Measurements from ENCODE around the gene PFN2. TPM values are rescaled to one million over a fixed set of nuclear protein-coding genes. Genes with fewer than 3 reads are reported as not detected.

Gene PFN2
- total RNA-seq, 1 donor from 2014 or later, result 19.3 TPM

- TF ChIP-seq, protein P1, sequence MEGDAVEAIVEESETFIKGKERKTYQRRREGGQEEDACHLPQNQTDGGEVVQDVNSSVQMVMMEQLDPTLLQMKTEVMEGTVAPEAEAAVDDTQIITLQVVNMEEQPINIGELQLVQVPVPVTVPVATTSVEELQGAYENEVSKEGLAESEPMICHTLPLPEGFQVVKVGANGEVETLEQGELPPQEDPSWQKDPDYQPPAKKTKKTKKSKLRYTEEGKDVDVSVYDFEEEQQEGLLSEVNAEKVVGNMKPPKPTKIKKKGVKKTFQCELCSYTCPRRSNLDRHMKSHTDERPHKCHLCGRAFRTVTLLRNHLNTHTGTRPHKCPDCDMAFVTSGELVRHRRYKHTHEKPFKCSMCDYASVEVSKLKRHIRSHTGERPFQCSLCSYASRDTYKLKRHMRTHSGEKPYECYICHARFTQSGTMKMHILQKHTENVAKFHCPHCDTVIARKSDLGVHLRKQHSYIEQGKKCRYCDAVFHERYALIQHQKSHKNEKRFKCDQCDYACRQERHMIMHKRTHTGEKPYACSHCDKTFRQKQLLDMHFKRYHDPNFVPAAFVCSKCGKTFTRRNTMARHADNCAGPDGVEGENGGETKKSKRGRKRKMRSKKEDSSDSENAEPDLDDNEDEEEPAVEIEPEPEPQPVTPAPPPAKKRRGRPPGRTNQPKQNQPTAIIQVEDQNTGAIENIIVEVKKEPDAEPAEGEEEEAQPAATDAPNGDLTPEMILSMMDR (IDR thresholded peaks at IDR 0.05), result peak; percentile 46 to 73 (median 58)
- no peaks in the 10 kb centered on the region for H3K9me3 ChIP-seq
- intact Hi-C loops (cut with DNase I), result loop anchor here (2.0 to 5.0 kb wide), 3 partner anchors 85 to 580 kb away; partner anchors contain the start of genes EIF2A and SERP1
- H3K27ac ChIP-seq, result peak overlapping the region; percentile 91 to 99
- peaks cover 6 to 20% of the 10 kb centered on the region in 2 donors for H3K4me1 ChIP-seq
- H3K4me3 ChIP-seq, result peak overlapping the region in 1 of 2 donors; percentile 98
- no peaks in the 10 kb centered on the region for H3K27me3 ChIP-seq
- H3K36me3 ChIP-seq, result peaks cover 5% of the 10 kb centered on the region in 2 donors
- no peak for DNase-seq (ENCODE audit: low spot score in 2 of 2)
Measured at GRCh38 chr3:149967086-149967685, 3.5 kb downstream of the PFN2 start.

GRCh38 chr3:149965278-149965677 lies 5.4 kb downstream of the PFN2 start:
- Histone ChIP-seq H3K9me3 (no peaks in the 10 kb centered on the region), H3K27me3 (no peaks in the 10 kb centered on the region), H3K27ac (no peak overlapping the region), H3K4me1 (peaks cover 6 to 18% of the 10 kb centered on the region in 2 donors), H3K4me3 (no peak overlapping the region), H3K36me3 (peaks cover 5% of the 10 kb centered on the region in 2 donors)
- TF ChIP-seq, protein P1 (IDR thresholded peaks at IDR 0.05), result no peak
- intact Hi-C loops (cut with DNase I), result loop anchor here (5.0 kb wide), 2 partner anchors 83 to 582 kb away; partner anchors contain the start of genes EIF2A and SERP1
- DNase-seq (ENCODE audit: low spot score in 2 of 2), result no peak

- no peak for DNase-seq (ENCODE audit: low spot score in 2 of 2)
- TF ChIP-seq, protein P1 (IDR thresholded peaks at IDR 0.05), result no peak
- H3K4me3 ChIP-seq, result no peak overlapping the region
- H3K36me3 ChIP-seq, result peaks cover 5% of the 10 kb centered on the region in 2 donors
- intact Hi-C loops (cut with DNase I), result no loop called here
- peaks cover 6 to 22% of the 10 kb centered on the region in 2 donors for H3K4me1 ChIP-seq
- no peaks in the 10 kb centered on the region for H3K9me3 ChIP-seq
- peak overlapping the region in 1 of 2 donors; percentile 14 for H3K27ac ChIP-seq
- H3K27me3 ChIP-seq, result no peaks in the 10 kb centered on the region
Measured at GRCh38 chr3:149964291-149964690, 6.4 kb downstream of the PFN2 start.

DNA sequence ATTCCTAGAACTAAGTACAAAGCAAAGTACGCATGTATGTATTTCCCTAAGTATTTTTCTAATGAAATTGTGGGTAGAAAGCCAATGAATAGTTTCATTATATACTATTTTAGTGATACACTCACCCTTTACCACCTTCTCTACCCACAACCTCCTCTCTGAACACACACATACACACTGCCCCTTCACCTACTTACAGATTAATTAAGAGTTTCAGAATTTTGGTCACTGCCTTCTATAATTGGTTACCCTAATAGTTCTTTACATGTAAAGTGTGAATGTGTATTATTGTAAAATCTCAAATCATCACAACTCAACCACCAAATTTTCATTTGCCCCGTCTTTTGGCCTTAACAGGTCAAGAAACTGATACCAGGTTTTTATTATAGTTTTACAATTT lies 7.2 kb downstream of the PFN2 start:
- Histone ChIP-seq H3K4me3 (no peak overlapping the region), H3K4me1 (peaks cover 6 to 22% of the 10 kb centered on the region in 2 donors), H3K9me3 (no peaks in the 10 kb centered on the region), H3K36me3 (peaks cover 5% of the 10 kb centered on the region in 2 donors), H3K27me3 (no peaks in the 10 kb centered on the region), H3K27ac (no peak overlapping the region)
- TF ChIP-seq, protein P1 (IDR thresholded peaks at IDR 0.05), result no peak
- no peak for DNase-seq (ENCODE audit: low spot score in 2 of 2)
- intact Hi-C loops (cut with DNase I), result no loop called here

GRCh38 chr3:149959443-149959842 lies 11.3 kb downstream of the PFN2 start:
- intact Hi-C loops (cut with DNase I), result no loop called here
- TF ChIP-seq, protein P1 (IDR thresholded peaks at IDR 0.05), result no peak
- H3K4me3 ChIP-seq, result no peak overlapping the region

More at GRCh38 chr3:149959443-149959842, 11.3 kb downstream of the PFN2 start:
- DNase-seq (ENCODE audit: low spot score in 2 of 2), result no peak
- no peaks in the 10 kb centered on the region for H3K9me3 ChIP-seq
- no peaks in the 10 kb centered on the region for H3K27me3 ChIP-seq
- no peak overlapping the region for H3K27ac ChIP-seq
- peaks cover 0 to 3% of the 10 kb centered on the region in 2 donors for H3K36me3 ChIP-seq
- peaks cover 0 to 24% of the 10 kb centered on the region in 2 donors for H3K4me1 ChIP-seq
